LoVo (cell line): ENCODE data around the gene TMEM250.
"Not testable (repeated sequence)": the region's sequence is repeated elsewhere in the genome, so short reads cannot be mapped to it uniquely, and the experiment has no call there.

Source experiments
- DNase-seq: peaks from one replicate; pipeline ENCODE4 v3.0.0-alpha.2; 2016; ENCODE audit warnings: low spot score

Gene TMEM250

GRCh38 chr9:136110082-136111061, 8.3 kb downstream of the TMEM250 start:
- no peak for DNase-seq

GRCh38 chr9:136109351-136110081, 9.2 kb downstream of the TMEM250 start:
- DNase-seq, result peak; percentile 93

GRCh38 chr9:136108648-136109266, 9.9 kb downstream of the TMEM250 start:
- DNase-seq, result no peak

GRCh38 chr9:136107953-136108647, 10.6 kb downstream of the TMEM250 start:
- peak; percentile 58 for DNase-seq

- DNase-seq, result no peak
Observed at GRCh38 chr9:136107155-136107952, 11.3 kb downstream of the TMEM250 start.

- no peak for DNase-seq
Observed at GRCh38 chr9:136105398-136106135, 13.1 kb downstream of the TMEM250 start.

GRCh38 chr9:136104916-136105315, 13.8 kb downstream of the TMEM250 start:
- DNase-seq, result no peak

GRCh38 chr9:136104488-136104800, 14.2 kb downstream of the TMEM250 start:
- DNase-seq, result no peak

GRCh38 chr9:136103651-136104487, 14.8 kb downstream of the TMEM250 start:
- no peak for DNase-seq

- not testable (repeated sequence) for DNase-seq
Observed at GRCh38 chr9:136101615-136102074, 17.0 kb downstream of the TMEM250 start.

- DNase-seq, result no peak
Observed at GRCh38 chr9:136100700-136101614, 17.7 kb downstream of the TMEM250 start.

- no peak for DNase-seq
Observed at GRCh38 chr9:136099542-136099941, 19.1 kb downstream of the TMEM250 start.

GRCh38 chr9:136098844-136099243, 19.8 kb downstream of the TMEM250 start:
- no peak for DNase-seq

GRCh38 chr9:136098210-136098609, 20.5 kb downstream of the TMEM250 start:
- DNase-seq, result no peak

GRCh38 chr9:136096505-136097001, 22.1 kb downstream of the TMEM250 start:
- DNase-seq, result no peak

GRCh38 chr9:136095070-136096058, 23.3 kb downstream of the TMEM250 start, which contains the start of gene NACC2:
Gene NACC2 (minus strand): TSS chr9:136095289. CDS start chr9:136050521, 44,768 bp downstream.
- peak; percentile 72 for DNase-seq
